Body of pancreas (tissue), 4 donors: ENCODE measurements around the gene ATP1A1.

Source experiments
- CTCF ChIP-seq, 7 experiments: fragments of 450-650 bp in 4 of 7; fragments of 200-600 bp in 3 of 7; sonication (generic) in 3 of 7; IDR thresholded peaks; one replicate each; pipeline ENCODE4 v1.5.1; 2016 to 2019; ENCODE audit warnings: antibody characterized with exemption in 7 of 7
- POLR2A ChIP-seq, 3 donors: fragments of 450-650 bp; IDR thresholded peaks; one replicate each; pipeline ENCODE4 v1.6.1; 2016; ENCODE audit warnings: antibody characterized with exemption in 3 of 3, mild to moderate bottlenecking in 2 of 3

GRCh38 chr1:116375887-116376728, 3.1 kb downstream of the ATP1A1 start:
- TF ChIP-seq CTCF (IDR thresholded peaks at IDR 0.05) (no peak), POLR2A (IDR thresholded peaks at IDR 0.05) (peak; percentile 19 to 64 (median 59))
